Type B pancreatic cell (in vitro differentiated cells): Measurements from ENCODE around the gene TMEM141. TPM values are rescaled to one million over a fixed set of nuclear protein-coding genes. Genes with fewer than 3 reads are reported as not detected.

ENCODE experiments used
- DNase-seq: peaks from one replicate; pipeline ENCODE4 v3.0.0; 2021; ENCODE audit warnings: mixed read lengths; ENCODE audit not compliant: unreplicated experiment; ENCODE audit errors: extremely low spot score
- H3K27ac Mint-ChIP-seq: 2 replicates; pipeline ENCODE4 v1.8.0; 2021; ENCODE audit warnings: mild to moderate bottlenecking, mixed read lengths
- H3K27me3 Mint-ChIP-seq: 2 replicates; pipeline ENCODE4 v1.8.0; 2021; ENCODE audit warnings: mixed read lengths
- H3K36me3 Mint-ChIP-seq: 2 replicates; pipeline ENCODE4 v1.8.0; 2021; ENCODE audit warnings: mixed read lengths
- H3K4me1 Mint-ChIP-seq: one replicate; pipeline ENCODE4 v1.8.0; 2021; ENCODE audit warnings: mixed read lengths; ENCODE audit not compliant: unreplicated experiment
- H3K4me3 Mint-ChIP-seq: 2 replicates; pipeline ENCODE4 v1.8.0; 2021; ENCODE audit warnings: mild to moderate bottlenecking, mixed read lengths
- H3K9me3 Mint-ChIP-seq: 2 replicates; pipeline ENCODE4 v1.8.0; 2021; ENCODE audit warnings: mixed read lengths
- total RNA-seq: library from RNA; stranded (reverse); gene quantifications from 2 replicates; pipeline ENCODE4 v1.2.1, GENCODE V29; 2021; ENCODE audit warnings: low replicate concordance
- TF ChIP-seq, protein P1 (sequence below): fragments of 200-600 bp; sonication (generic); conservative IDR thresholded peaks from 2 replicates; pipeline ENCODE4 v1.5.0; 2021; ENCODE audit warnings: antibody characterized with exemption, mild to moderate bottlenecking

Gene TMEM141
- total RNA-seq, 1 donor from 2014 or later, result 62.3 TPM

- peaks cover 12% of the 10 kb centered on the region for H3K27me3 Mint-ChIP-seq
- H3K9me3 Mint-ChIP-seq, result peaks cover 8% of the 10 kb centered on the region
- no peaks in the 10 kb centered on the region for H3K36me3 Mint-ChIP-seq
- TF ChIP-seq, protein P1, sequence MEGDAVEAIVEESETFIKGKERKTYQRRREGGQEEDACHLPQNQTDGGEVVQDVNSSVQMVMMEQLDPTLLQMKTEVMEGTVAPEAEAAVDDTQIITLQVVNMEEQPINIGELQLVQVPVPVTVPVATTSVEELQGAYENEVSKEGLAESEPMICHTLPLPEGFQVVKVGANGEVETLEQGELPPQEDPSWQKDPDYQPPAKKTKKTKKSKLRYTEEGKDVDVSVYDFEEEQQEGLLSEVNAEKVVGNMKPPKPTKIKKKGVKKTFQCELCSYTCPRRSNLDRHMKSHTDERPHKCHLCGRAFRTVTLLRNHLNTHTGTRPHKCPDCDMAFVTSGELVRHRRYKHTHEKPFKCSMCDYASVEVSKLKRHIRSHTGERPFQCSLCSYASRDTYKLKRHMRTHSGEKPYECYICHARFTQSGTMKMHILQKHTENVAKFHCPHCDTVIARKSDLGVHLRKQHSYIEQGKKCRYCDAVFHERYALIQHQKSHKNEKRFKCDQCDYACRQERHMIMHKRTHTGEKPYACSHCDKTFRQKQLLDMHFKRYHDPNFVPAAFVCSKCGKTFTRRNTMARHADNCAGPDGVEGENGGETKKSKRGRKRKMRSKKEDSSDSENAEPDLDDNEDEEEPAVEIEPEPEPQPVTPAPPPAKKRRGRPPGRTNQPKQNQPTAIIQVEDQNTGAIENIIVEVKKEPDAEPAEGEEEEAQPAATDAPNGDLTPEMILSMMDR, result no peak
- no peaks in the 10 kb centered on the region for H3K4me1 Mint-ChIP-seq
- no peak overlapping the region for H3K27ac Mint-ChIP-seq
- no peak overlapping the region for H3K4me3 Mint-ChIP-seq
- no peak for DNase-seq
Observed at GRCh38 chr9:136748666-136749611, 42.2 kb upstream of the TMEM141 start.

DNA sequence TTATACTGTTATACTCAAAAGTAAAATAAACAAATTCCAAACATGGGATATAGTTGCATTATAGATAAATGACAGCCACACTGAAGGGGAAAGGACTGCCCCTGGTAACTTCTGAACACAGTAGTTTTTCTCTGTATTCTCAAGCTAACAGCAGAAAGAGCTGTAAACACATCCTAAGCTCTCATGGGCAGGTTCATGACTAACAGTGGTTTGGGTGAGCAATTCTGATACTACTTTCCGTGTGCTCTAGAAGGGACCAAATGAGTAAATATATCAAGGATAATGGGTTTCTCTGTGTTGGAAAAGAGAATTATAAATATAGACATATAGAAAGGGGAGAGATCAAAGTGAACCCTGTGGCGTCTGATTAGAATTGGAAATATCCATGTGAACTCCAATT, 40.6 kb upstream of the TMEM141 start:
- no peak for DNase-seq
- no peaks in the 10 kb centered on the region for H3K36me3 Mint-ChIP-seq
- H3K27me3 Mint-ChIP-seq, result peaks cover 12% of the 10 kb centered on the region
- TF ChIP-seq, protein P1, result no peak
- H3K4me1 Mint-ChIP-seq, result no peaks in the 10 kb centered on the region
- H3K9me3 Mint-ChIP-seq, result peaks cover 8% of the 10 kb centered on the region
- no peak overlapping the region for H3K4me3 Mint-ChIP-seq
- no peak overlapping the region for H3K27ac Mint-ChIP-seq

DNA sequence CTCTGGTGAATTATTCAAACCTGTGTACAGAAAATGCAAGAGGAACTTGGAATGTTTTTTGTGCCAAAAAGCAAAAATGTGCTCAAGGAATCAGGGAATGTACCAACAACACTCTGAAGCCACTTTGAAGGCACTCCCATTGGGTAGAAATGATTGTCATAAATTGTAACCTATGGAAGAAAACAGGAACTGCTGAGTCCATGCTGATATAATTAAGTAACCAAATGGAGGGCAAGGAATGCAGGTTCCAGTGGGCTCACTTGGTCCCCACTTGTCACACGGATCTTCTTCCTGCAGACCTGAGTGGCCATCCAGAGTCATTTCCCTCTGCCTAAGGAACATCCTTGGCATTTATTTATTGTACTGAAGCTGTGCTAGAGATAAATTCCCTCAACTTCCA, 39.9 kb upstream of the TMEM141 start:
- peaks cover 8% of the 10 kb centered on the region for H3K9me3 Mint-ChIP-seq
- no peaks in the 10 kb centered on the region for H3K36me3 Mint-ChIP-seq
- H3K27ac Mint-ChIP-seq, result no peak overlapping the region
- no peak overlapping the region for H3K4me3 Mint-ChIP-seq
- peaks cover 12% of the 10 kb centered on the region for H3K27me3 Mint-ChIP-seq
- no peaks in the 10 kb centered on the region for H3K4me1 Mint-ChIP-seq
- no peak for DNase-seq
- TF ChIP-seq, protein P1, result no peak

- Mint-ChIP-seq H3K27ac (no peak overlapping the region), H3K36me3 (no peaks in the 10 kb centered on the region), H3K9me3 (peaks cover 8% of the 10 kb centered on the region), H3K4me3 (no peak overlapping the region), H3K4me1 (no peaks in the 10 kb centered on the region), H3K27me3 (peaks cover 12% of the 10 kb centered on the region)
- no peak for DNase-seq
- TF ChIP-seq, protein P1, result no peak
Observed at GRCh38 chr9:136751814-136752213, 39.3 kb upstream of the TMEM141 start.

- no peaks in the 10 kb centered on the region for H3K36me3 Mint-ChIP-seq
Observed at GRCh38 chr9:136753371-136754058, 37.6 kb upstream of the TMEM141 start.

More at GRCh38 chr9:136753371-136754058, 37.6 kb upstream of the TMEM141 start:
- peaks cover 8% of the 10 kb centered on the region for H3K9me3 Mint-ChIP-seq
- DNase-seq, result no peak
- H3K27ac Mint-ChIP-seq, result no peak overlapping the region
- peaks cover 12% of the 10 kb centered on the region for H3K27me3 Mint-ChIP-seq
- TF ChIP-seq, protein P1, result no peak
- H3K4me3 Mint-ChIP-seq, result no peak overlapping the region
- no peaks in the 10 kb centered on the region for H3K4me1 Mint-ChIP-seq
